Measurements from ENCODE around the gene CANT1. TPM values are rescaled to one million over a fixed set of nuclear protein-coding genes. Genes with fewer than 3 reads are reported as not detected.
"Not testable (repeated sequence)": the region's sequence is repeated elsewhere in the genome, so short reads cannot be mapped to it uniquely, and the experiment has no call there.

CANT1 gene
- total and polyA plus RNA-seq, 2 donors: 18.5 to 20.2 TPM

- peak overlapping the region in 1 of 2 donors; percentile 62 for H3K4me3 ChIP-seq (ENCODE audit: low read length in 2 of 2)
- H3K36me3 ChIP-seq (ENCODE audit: control insufficient read depth in 2 of 2, insufficient read depth in 2 of 2, low read length in 1 of 2): no peaks in the 10 kb centered on the region
- peaks cover 2 to 98% of the 10 kb centered on the region in 2 donors for H3K27me3 ChIP-seq (ENCODE audit: control insufficient read depth in 2 of 2, insufficient read depth in 1 of 2, low read length in 1 of 2)
- H3K9me3 ChIP-seq (ENCODE audit: control insufficient read depth in 2 of 2, insufficient read depth in 1 of 2, low read length in 1 of 2): no peaks in the 10 kb centered on the region
- H3K4me1 ChIP-seq (ENCODE audit: control insufficient read depth in 2 of 2, insufficient read depth in 2 of 2, low read length in 2 of 2): peaks cover 11 to 28% of the 10 kb centered on the region in 2 donors
- 79% methylated on average over 31 of the region's 31 CpGs for WGBS
- DNase-seq (ENCODE audit: low read depth in 6 of 9, low spot score in 9 of 9): no peak
- H3K27ac ChIP-seq (ENCODE audit: low read depth in 1 of 2, low read length in 1 of 2): no peak overlapping the region
These were observed 15.6 kb upstream of the CANT1 start for GRCh38 chr17:79024901-79025737.

GRCh38 chr17:79023886-79024771 lies 14.6 kb upstream of the CANT1 start, which contains the start of gene C1QTNF1:
TSS of gene C1QTNF1 (plus strand) at chr17:79024169. CDS start at chr17:79043969, 19,800 bp downstream.
- peak in 4 of 9 donors; percentile 45 to 76 (median 58) for DNase-seq (ENCODE audit: low read depth in 6 of 9, low spot score in 9 of 9)
- Histone ChIP-seq H3K27me3 (ENCODE audit: control insufficient read depth in 2 of 2, insufficient read depth in 1 of 2, low read length in 1 of 2) (peaks cover 2 to 94% of the 10 kb centered on the region in 2 donors), H3K36me3 (ENCODE audit: control insufficient read depth in 2 of 2, insufficient read depth in 2 of 2, low read length in 1 of 2) (no peaks in the 10 kb centered on the region), H3K4me1 (ENCODE audit: control insufficient read depth in 2 of 2, insufficient read depth in 2 of 2, low read length in 2 of 2) (peaks cover 11 to 28% of the 10 kb centered on the region in 2 donors), H3K9me3 (ENCODE audit: control insufficient read depth in 2 of 2, insufficient read depth in 1 of 2, low read length in 1 of 2) (no peaks in the 10 kb centered on the region), H3K4me3 (ENCODE audit: low read length in 2 of 2) (peak within 1 kb of the TSS; percentile 44 to 62), H3K27ac (ENCODE audit: low read depth in 1 of 2, low read length in 1 of 2) (peak within 1 kb of the TSS in 1 of 2 donors; percentile 52)
- 2% methylated on average over 77 of the region's 77 CpGs for WGBS

- H3K36me3 ChIP-seq (ENCODE audit: control insufficient read depth in 2 of 2, insufficient read depth in 2 of 2, low read length in 1 of 2): no peaks in the 10 kb centered on the region
- H3K27ac ChIP-seq (ENCODE audit: low read depth in 1 of 2, low read length in 1 of 2): no peak overlapping the region
- H3K4me1 ChIP-seq (ENCODE audit: control insufficient read depth in 2 of 2, insufficient read depth in 2 of 2, low read length in 2 of 2): peaks cover 11 to 28% of the 10 kb centered on the region in 2 donors
- 90% methylated on average over 12 of the region's 12 CpGs for WGBS
- H3K27me3 ChIP-seq (ENCODE audit: control insufficient read depth in 2 of 2, insufficient read depth in 1 of 2, low read length in 1 of 2): peaks cover 2 to 86% of the 10 kb centered on the region in 2 donors
- no peaks in the 10 kb centered on the region for H3K9me3 ChIP-seq (ENCODE audit: control insufficient read depth in 2 of 2, insufficient read depth in 1 of 2, low read length in 1 of 2)
- no peak overlapping the region for H3K4me3 ChIP-seq (ENCODE audit: low read length in 2 of 2)
- DNase-seq (ENCODE audit: low read depth in 6 of 9, low spot score in 9 of 9): no peak
These were observed 13.7 kb upstream of the CANT1 start for GRCh38 chr17:79023180-79023705.

- WGBS: 96% methylated on average over 9 of the region's 9 CpGs
- Histone ChIP-seq H3K27me3 (ENCODE audit: control insufficient read depth in 2 of 2, insufficient read depth in 1 of 2, low read length in 1 of 2) (peaks cover 2 to 79% of the 10 kb centered on the region in 2 donors), H3K27ac (ENCODE audit: low read depth in 1 of 2, low read length in 1 of 2) (no peak overlapping the region), H3K4me1 (ENCODE audit: control insufficient read depth in 2 of 2, insufficient read depth in 2 of 2, low read length in 2 of 2) (peaks cover 11 to 25% of the 10 kb centered on the region in 2 donors), H3K9me3 (ENCODE audit: control insufficient read depth in 2 of 2, insufficient read depth in 1 of 2, low read length in 1 of 2) (no peaks in the 10 kb centered on the region), H3K4me3 (ENCODE audit: low read length in 2 of 2) (no peak overlapping the region), H3K36me3 (ENCODE audit: control insufficient read depth in 2 of 2, insufficient read depth in 2 of 2, low read length in 1 of 2) (no peaks in the 10 kb centered on the region)
- no peak for DNase-seq (ENCODE audit: low read depth in 6 of 9, low spot score in 9 of 9)
These were observed 13.0 kb upstream of the CANT1 start for GRCh38 chr17:79022507-79022991.

GRCh38 chr17:79021929-79022328 lies 12.4 kb upstream of the CANT1 start:
- H3K27me3 ChIP-seq (ENCODE audit: control insufficient read depth in 2 of 2, insufficient read depth in 1 of 2, low read length in 1 of 2): peaks cover 2 to 72% of the 10 kb centered on the region in 2 donors
- not testable (repeated sequence) for DNase-seq (ENCODE audit: low read depth in 6 of 9, low spot score in 9 of 9); H3K9me3 ChIP-seq (ENCODE audit: control insufficient read depth in 2 of 2, insufficient read depth in 1 of 2, low read length in 1 of 2); H3K36me3 ChIP-seq (ENCODE audit: control insufficient read depth in 2 of 2, insufficient read depth in 2 of 2, low read length in 1 of 2); H3K27ac ChIP-seq (ENCODE audit: low read depth in 1 of 2, low read length in 1 of 2); H3K4me3 ChIP-seq (ENCODE audit: low read length in 2 of 2)
- H3K4me1 ChIP-seq (ENCODE audit: control insufficient read depth in 2 of 2, insufficient read depth in 2 of 2, low read length in 2 of 2): peaks cover 11 to 21% of the 10 kb centered on the region in 2 donors
- 93% methylated on average over 2 of the region's 2 CpGs for WGBS

GRCh38 chr17:79020631-79021301 lies 11.2 kb upstream of the CANT1 start:
- Histone ChIP-seq H3K27ac (ENCODE audit: low read depth in 1 of 2, low read length in 1 of 2) (no peak overlapping the region), H3K9me3 (ENCODE audit: control insufficient read depth in 2 of 2, insufficient read depth in 1 of 2, low read length in 1 of 2) (peaks cover 0 to under 1% of the 10 kb centered on the region in 2 donors), H3K4me1 (ENCODE audit: control insufficient read depth in 2 of 2, insufficient read depth in 2 of 2, low read length in 2 of 2) (peaks cover 11 to 21% of the 10 kb centered on the region in 2 donors), H3K4me3 (ENCODE audit: low read length in 2 of 2) (no peak overlapping the region), H3K36me3 (ENCODE audit: control insufficient read depth in 2 of 2, insufficient read depth in 2 of 2, low read length in 1 of 2) (no peaks in the 10 kb centered on the region), H3K27me3 (ENCODE audit: control insufficient read depth in 2 of 2, insufficient read depth in 1 of 2, low read length in 1 of 2) (peaks cover 2 to 61% of the 10 kb centered on the region in 2 donors)
- WGBS: 95% methylated on average over 2 of the region's 2 CpGs
- no peak for DNase-seq (ENCODE audit: low read depth in 6 of 9, low spot score in 9 of 9)

GRCh38 chr17:79019632-79020584 lies 10.3 kb upstream of the CANT1 start:
- H3K9me3 ChIP-seq (ENCODE audit: control insufficient read depth in 2 of 2, insufficient read depth in 1 of 2, low read length in 1 of 2): peaks cover 0 to 4% of the 10 kb centered on the region in 2 donors
- peaks cover 0 to 52% of the 10 kb centered on the region in 2 donors for H3K27me3 ChIP-seq (ENCODE audit: control insufficient read depth in 2 of 2, insufficient read depth in 1 of 2, low read length in 1 of 2)
- peak in 5 of 9 donors; percentile 26 to 74 (median 52) for DNase-seq (ENCODE audit: low read depth in 6 of 9, low spot score in 9 of 9)
- H3K27ac ChIP-seq (ENCODE audit: low read depth in 1 of 2, low read length in 1 of 2): peak overlapping the region in 1 of 2 donors; percentile 40
- H3K36me3 ChIP-seq (ENCODE audit: control insufficient read depth in 2 of 2, insufficient read depth in 2 of 2, low read length in 1 of 2): no peaks in the 10 kb centered on the region
- H3K4me3 ChIP-seq (ENCODE audit: low read length in 2 of 2): no peak overlapping the region
- peaks cover 11 to 16% of the 10 kb centered on the region in 2 donors for H3K4me1 ChIP-seq (ENCODE audit: control insufficient read depth in 2 of 2, insufficient read depth in 2 of 2, low read length in 2 of 2)
- 81% methylated on average over 19 of the region's 19 CpGs for WGBS
